ENCODE measurements around the gene TASOR. TPM values are rescaled to one million over a fixed set of nuclear protein-coding genes. Genes with fewer than 3 reads are reported as not detected.

TASOR gene
- polyA plus RNA-seq, 1 of the 3 experiments (the other 2 are of a cell fraction), result 15.3 TPM

DNA sequence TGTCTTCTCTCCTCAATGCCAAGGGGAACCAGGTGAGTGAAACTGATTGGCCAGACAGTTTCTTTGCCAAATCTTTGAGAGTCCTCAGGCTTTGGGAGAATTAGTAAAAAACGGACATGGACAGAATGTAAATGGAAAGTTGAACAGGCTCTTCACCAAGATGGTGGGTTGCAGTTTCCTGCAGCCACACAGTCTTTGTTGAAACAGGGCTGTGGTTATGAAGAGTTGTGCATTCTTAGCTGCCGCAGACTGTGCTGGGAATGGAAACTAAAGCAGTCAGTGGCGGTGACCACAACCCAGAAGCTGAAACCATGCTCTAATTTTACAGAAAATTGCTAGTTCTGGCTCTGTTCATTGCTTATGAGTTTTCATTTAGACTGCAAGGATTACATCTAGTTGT lies 42.1 kb upstream of the TASOR start (continued):
- TF ChIP-seq EP300 (IDR thresholded peaks at IDR 0.05; ENCODE audit: borderline replicate concordance in 1 of 2, low read depth in 1 of 2, low read length in 1 of 2), result no peak
- TF ChIP-seq, protein P1, sequence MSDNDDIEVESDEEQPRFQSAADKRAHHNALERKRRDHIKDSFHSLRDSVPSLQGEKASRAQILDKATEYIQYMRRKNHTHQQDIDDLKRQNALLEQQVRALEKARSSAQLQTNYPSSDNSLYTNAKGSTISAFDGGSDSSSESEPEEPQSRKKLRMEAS (IDR thresholded peaks at IDR 0.05; ENCODE audit: low read depth), result no peak
- no peak for TF ChIP-seq GATA2 (CRISPR knock-in tag; IDR thresholded peaks at IDR 0.05)
- no peak for TF ChIP-seq RXRA (IDR thresholded peaks at IDR 0.05; ENCODE audit: borderline replicate concordance, low read depth)
- no peak for TF ChIP-seq POLR2AphosphoS5 (IDR thresholded peaks at IDR 0.05; ENCODE audit: low read depth, low read length)

DNA sequence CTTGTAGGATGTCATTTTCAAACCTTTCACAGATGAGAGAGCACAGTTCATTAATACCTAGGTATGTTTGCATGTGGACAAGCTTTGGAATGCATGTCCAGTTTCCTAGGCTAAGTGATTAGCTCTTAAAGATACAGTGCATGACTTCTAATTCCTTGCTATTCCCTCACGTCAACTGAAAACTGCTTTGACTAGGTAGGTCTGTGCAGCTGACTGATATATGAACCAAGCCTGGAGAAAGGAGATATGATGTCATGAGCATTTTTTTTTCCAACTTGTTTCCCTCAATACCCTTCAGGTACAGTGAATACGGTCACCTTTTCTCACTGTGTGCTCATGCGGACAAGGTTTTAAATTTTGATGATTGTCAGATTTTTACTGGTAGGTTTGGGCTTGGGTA lies 41.6 kb upstream of the TASOR start:
- ChIA-PET CTCF (interaction anchor here (1.7 to 2.4 kb wide), 2 partner anchors 75 to 264 kb away, joined by 4 to 6 read pairs; no protein-coding TSS in a partner anchor), POLR2A (no interaction called here)
- Histone ChIP-seq H3K9me2 (no peaks in the 10 kb centered on the region), H3K9me3 (no peaks in the 10 kb centered on the region), H3K4me2 (no peak overlapping the region), H3K36me3 (replicated peaks in 1 of 2; ENCODE audit: control insufficient read depth in 1 of 2, insufficient read depth in 2 of 2, low read length in 1 of 2) (peaks cover 0 to 30% of the 10 kb centered on the region in 2 experiments), H3K9ac (no peak overlapping the region), H3K4me1 (ENCODE audit: control insufficient read depth in 1 of 2, insufficient read depth in 2 of 2, low read depth in 1 of 2, low read length in 1 of 2) (no peaks in the 10 kb centered on the region), H3K79me2 (ENCODE audit: insufficient read depth) (no peaks in the 10 kb centered on the region), H3K4me3 (ENCODE audit: low read depth in 2 of 2, low read length in 1 of 2) (no peak overlapping the region), H3F3A (replicated peaks; ENCODE audit: insufficient read depth) (no peaks in the 10 kb centered on the region), H3K27me3 (ENCODE audit: insufficient read depth) (no peaks in the 10 kb centered on the region), H2AFZ (ENCODE audit: low read depth) (no peak overlapping the region), H4K20me1 (ENCODE audit: insufficient read depth) (no peaks in the 10 kb centered on the region), H3K27ac (ENCODE audit: low read depth in 2 of 2, low read length in 1 of 2) (no peak overlapping the region)
- no peak for TF ChIP-seq GATA2 (CRISPR knock-in tag; IDR thresholded peaks at IDR 0.05)
- TF ChIP-seq EZH2phosphoT487 (IDR thresholded peaks at IDR 0.05; ENCODE audit: borderline replicate concordance, low read depth), result no peak
- no peak for TF ChIP-seq RAD21 (IDR thresholded peaks at IDR 0.05; ENCODE audit: low read length)
- no peak for TF ChIP-seq SMC3 (IDR thresholded peaks at IDR 0.05; ENCODE audit: low read depth, low read length)
- TF ChIP-seq RCOR1 (IDR thresholded peaks at IDR 0.05; ENCODE audit: low read length), result no peak
- TF ChIP-seq, protein P2, sequence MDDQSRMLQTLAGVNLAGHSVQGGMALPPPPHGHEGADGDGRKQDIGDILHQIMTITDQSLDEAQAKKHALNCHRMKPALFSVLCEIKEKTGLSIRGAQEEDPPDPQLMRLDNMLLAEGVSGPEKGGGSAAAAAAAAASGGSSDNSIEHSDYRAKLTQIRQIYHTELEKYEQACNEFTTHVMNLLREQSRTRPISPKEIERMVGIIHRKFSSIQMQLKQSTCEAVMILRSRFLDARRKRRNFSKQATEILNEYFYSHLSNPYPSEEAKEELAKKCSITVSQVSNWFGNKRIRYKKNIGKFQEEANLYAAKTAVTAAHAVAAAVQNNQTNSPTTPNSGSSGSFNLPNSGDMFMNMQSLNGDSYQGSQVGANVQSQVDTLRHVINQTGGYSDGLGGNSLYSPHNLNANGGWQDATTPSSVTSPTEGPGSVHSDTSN (IDR thresholded peaks at IDR 0.05), result no peak
- WGBS (ENCODE audit: low lambda C conversion rate), result 96% methylated on average over 3 of the region's 3 CpGs
- no peak for DNase-seq

DNA sequence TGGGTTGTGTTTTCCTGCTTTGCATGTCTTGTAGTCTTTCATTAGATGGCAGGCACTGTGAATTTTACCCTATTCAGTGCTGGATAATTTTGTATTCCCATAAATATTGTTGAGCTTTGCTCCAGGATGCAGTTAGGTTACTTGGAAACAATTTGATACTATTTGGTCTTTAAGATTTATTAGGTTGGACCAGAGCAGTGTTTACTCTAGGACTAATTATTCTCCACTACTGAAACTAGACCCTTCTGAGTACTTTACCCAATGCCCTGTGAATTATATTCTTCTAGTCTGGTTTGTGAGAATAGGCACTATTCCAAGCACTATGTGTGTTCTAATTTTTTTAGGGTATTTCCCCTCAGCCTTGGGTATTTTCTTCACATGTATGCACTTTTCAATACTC lies 37.8 kb upstream of the TASOR start:
- Histone ChIP-seq H3K79me2 (ENCODE audit: insufficient read depth) (no peaks in the 10 kb centered on the region), H4K20me1 (ENCODE audit: insufficient read depth) (no peaks in the 10 kb centered on the region), H2AFZ (ENCODE audit: low read depth) (no peak overlapping the region), H3K4me3 (ENCODE audit: low read depth in 2 of 2, low read length in 1 of 2) (no peak overlapping the region), H3K27me3 (ENCODE audit: insufficient read depth) (no peaks in the 10 kb centered on the region), H3F3A (replicated peaks; ENCODE audit: insufficient read depth) (no peaks in the 10 kb centered on the region), H3K4me2 (no peak overlapping the region), H3K9me2 (no peaks in the 10 kb centered on the region), H3K36me3 (replicated peaks in 1 of 2; ENCODE audit: control insufficient read depth in 1 of 2, insufficient read depth in 2 of 2, low read length in 1 of 2) (no peaks in the 10 kb centered on the region), H3K9ac (no peak overlapping the region), H3K9me3 (no peaks in the 10 kb centered on the region), H3K27ac (ENCODE audit: low read depth in 2 of 2, low read length in 1 of 2) (no peak overlapping the region), H3K4me1 (ENCODE audit: control insufficient read depth in 1 of 2, insufficient read depth in 2 of 2, low read depth in 1 of 2, low read length in 1 of 2) (no peaks in the 10 kb centered on the region)
- CTCF ChIA-PET, result interaction anchor here (1.0 to 1.5 kb wide), 3 partner anchors 16 to 272 kb away, joined by 3 read pairs; no protein-coding TSS in a partner anchor
- POLR2A ChIA-PET, result no interaction called here
- no peak for TF ChIP-seq RCOR1 (IDR thresholded peaks at IDR 0.05; ENCODE audit: low read length)
- no peak for TF ChIP-seq NFIC (IDR thresholded peaks at IDR 0.05; ENCODE audit: borderline replicate concordance)
- no peak for TF ChIP-seq POLR2AphosphoS5 (IDR thresholded peaks at IDR 0.05; ENCODE audit: low read depth, low read length)
- TF ChIP-seq, protein P3, sequence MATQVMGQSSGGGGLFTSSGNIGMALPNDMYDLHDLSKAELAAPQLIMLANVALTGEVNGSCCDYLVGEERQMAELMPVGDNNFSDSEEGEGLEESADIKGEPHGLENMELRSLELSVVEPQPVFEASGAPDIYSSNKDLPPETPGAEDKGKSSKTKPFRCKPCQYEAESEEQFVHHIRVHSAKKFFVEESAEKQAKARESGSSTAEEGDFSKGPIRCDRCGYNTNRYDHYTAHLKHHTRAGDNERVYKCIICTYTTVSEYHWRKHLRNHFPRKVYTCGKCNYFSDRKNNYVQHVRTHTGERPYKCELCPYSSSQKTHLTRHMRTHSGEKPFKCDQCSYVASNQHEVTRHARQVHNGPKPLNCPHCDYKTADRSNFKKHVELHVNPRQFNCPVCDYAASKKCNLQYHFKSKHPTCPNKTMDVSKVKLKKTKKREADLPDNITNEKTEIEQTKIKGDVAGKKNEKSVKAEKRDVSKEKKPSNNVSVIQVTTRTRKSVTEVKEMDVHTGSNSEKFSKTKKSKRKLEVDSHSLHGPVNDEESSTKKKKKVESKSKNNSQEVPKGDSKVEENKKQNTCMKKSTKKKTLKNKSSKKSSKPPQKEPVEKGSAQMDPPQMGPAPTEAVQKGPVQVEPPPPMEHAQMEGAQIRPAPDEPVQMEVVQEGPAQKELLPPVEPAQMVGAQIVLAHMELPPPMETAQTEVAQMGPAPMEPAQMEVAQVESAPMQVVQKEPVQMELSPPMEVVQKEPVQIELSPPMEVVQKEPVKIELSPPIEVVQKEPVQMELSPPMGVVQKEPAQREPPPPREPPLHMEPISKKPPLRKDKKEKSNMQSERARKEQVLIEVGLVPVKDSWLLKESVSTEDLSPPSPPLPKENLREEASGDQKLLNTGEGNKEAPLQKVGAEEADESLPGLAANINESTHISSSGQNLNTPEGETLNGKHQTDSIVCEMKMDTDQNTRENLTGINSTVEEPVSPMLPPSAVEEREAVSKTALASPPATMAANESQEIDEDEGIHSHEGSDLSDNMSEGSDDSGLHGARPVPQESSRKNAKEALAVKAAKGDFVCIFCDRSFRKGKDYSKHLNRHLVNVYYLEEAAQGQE (IDR thresholded peaks at IDR 0.05; ENCODE audit: low read depth, low read length), result no peak
- TF ChIP-seq SMC3 (IDR thresholded peaks at IDR 0.05; ENCODE audit: low read depth, low read length), result no peak
- TF ChIP-seq, protein P1 (IDR thresholded peaks at IDR 0.05; ENCODE audit: low read depth), result no peak
- no peak for TF ChIP-seq RFX5 (IDR thresholded peaks at IDR 0.05; ENCODE audit: low read length)
- TF ChIP-seq, protein P4, sequence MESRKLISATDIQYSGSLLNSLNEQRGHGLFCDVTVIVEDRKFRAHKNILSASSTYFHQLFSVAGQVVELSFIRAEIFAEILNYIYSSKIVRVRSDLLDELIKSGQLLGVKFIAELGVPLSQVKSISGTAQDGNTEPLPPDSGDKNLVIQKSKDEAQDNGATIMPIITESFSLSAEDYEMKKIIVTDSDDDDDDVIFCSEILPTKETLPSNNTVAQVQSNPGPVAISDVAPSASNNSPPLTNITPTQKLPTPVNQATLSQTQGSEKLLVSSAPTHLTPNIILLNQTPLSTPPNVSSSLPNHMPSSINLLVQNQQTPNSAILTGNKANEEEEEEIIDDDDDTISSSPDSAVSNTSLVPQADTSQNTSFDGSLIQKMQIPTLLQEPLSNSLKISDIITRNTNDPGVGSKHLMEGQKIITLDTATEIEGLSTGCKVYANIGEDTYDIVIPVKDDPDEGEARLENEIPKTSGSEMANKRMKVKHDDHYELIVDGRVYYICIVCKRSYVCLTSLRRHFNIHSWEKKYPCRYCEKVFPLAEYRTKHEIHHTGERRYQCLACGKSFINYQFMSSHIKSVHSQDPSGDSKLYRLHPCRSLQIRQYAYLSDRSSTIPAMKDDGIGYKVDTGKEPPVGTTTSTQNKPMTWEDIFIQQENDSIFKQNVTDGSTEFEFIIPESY (IDR thresholded peaks at IDR 0.05; ENCODE audit: borderline replicate concordance, low read depth), result no peak
- TF ChIP-seq RXRA (IDR thresholded peaks at IDR 0.05; ENCODE audit: borderline replicate concordance, low read depth), result no peak
- no peak for TF ChIP-seq FOSL2 (IDR thresholded peaks at IDR 0.05; ENCODE audit: borderline replicate concordance, low read depth)
- DNase-seq, result no peak

Data from SK-N-SH (cell line).